Epithelial cell of proximal tubule (primary cell): ENCODE results near the gene SYPL1. TPM values are rescaled to one million over a fixed set of nuclear protein-coding genes. Genes with fewer than 3 reads are reported as not detected.

Source experiments
- DNase-seq: peaks from one replicate; pipeline ENCODE4 v3.0.0-alpha.2; 2011; ENCODE audit warnings: low read depth
- H3K4me3 ChIP-seq: 2 replicates; pipeline ENCODE4 v1.5.1; 2011; ENCODE audit warnings: low read depth, mild to moderate bottlenecking, low read length
- CTCF ChIP-seq: conservative IDR thresholded peaks from 2 replicates; pipeline ENCODE4 v1.5.1; 2012; ENCODE audit warnings: low read depth, mild to moderate bottlenecking, low read length
- total RNA-seq: library from RNA; depleted of rRNA; stranded (reverse); fragments of >200 nt; gene quantifications from 2 replicates; pipeline ENCODE4 v1.2.3, GENCODE V29; 2015

SYPL1 gene
- total RNA-seq: 62.2 and 64.5 TPM in 2 replicates

- H3K4me3 ChIP-seq: peak within 1 kb of the TSS; percentile 79
- no peak for DNase-seq
- peak; percentile 13 for TF ChIP-seq CTCF
Measured at GRCh38 chr7:106112118-106112971, at the start of gene SYPL1. SYPL1 (minus strand) TSS chr7:106112312; CDS start chr7:106112208, 104 bp downstream.

- DNase-seq: no peak
- TF ChIP-seq CTCF: no peak
- H3K4me3 ChIP-seq: no peak overlapping the region
Measured at GRCh38 chr7:106155027-106155426, 42.9 kb upstream of the SYPL1 start.

- peak; percentile 18 for DNase-seq
- TF ChIP-seq CTCF: peak; percentile 99
- no peak overlapping the region for H3K4me3 ChIP-seq
Measured at GRCh38 chr7:106153891-106154449, 41.9 kb upstream of the SYPL1 start.

GRCh38 chr7:106152313-106152665 is 40.2 kb upstream of the SYPL1 start:
- no peak overlapping the region for H3K4me3 ChIP-seq
- no peak for DNase-seq
- TF ChIP-seq CTCF: no peak

- no peak for TF ChIP-seq CTCF
- H3K4me3 ChIP-seq: no peak overlapping the region
- no peak for DNase-seq
Measured at GRCh38 chr7:106151459-106152312, 39.6 kb upstream of the SYPL1 start.

GRCh38 chr7:106143711-106144337 is 31.7 kb upstream of the SYPL1 start:
- no peak overlapping the region for H3K4me3 ChIP-seq
- TF ChIP-seq CTCF: no peak
- no peak for DNase-seq
